ENCODE measurements around the gene LAMA2. TPM values are rescaled to one million over a fixed set of nuclear protein-coding genes. Genes with fewer than 3 reads are reported as not detected.

Gene LAMA2
- total and polyA plus RNA-seq, 2 of the 8 experiments (the other 6 are each of a cell fraction or from before 2014, with no cell fraction given), result 1.3 to 3.8 TPM

- WGBS, 2 experiments (ENCODE audit: extremely low coverage in 1 of 2, insufficient coverage in 1 of 2, insufficient read length in 1 of 2, insufficient replicate concordance in 2 of 2, low coverage in 1 of 2, low lambda C conversion rate in 2 of 2, missing lambda C conversion rate in 1 of 2), result 92% methylated on average over 1 of the region's 1 CpG; no CpG with 5 or more reads in 1 of the 2 experiments
- Histone ChIP-seq H3K23ac (ENCODE audit: insufficient read length) (no peak overlapping the region), H2AFZ (ENCODE audit: low read length) (no peak overlapping the region), H3K9me3 (ENCODE audit: insufficient read depth in 2 of 2, low read depth in 1 of 2, low read length in 1 of 2) (no peaks in the 10 kb centered on the region), H2BK20ac (ENCODE audit: low read length) (no peak overlapping the region), H3K4me2 (ENCODE audit: insufficient read depth in 1 of 2, low read depth in 2 of 2, low read length in 2 of 2) (no peak overlapping the region), H3K79me1 (ENCODE audit: low read depth, low read length) (no peaks in the 10 kb centered on the region), H2BK120ac (replicated peaks; ENCODE audit: low read depth, low read length) (no peak overlapping the region), H3K4me3 (ENCODE audit: extremely low read depth in 1 of 4, insufficient read depth in 2 of 4, low read depth in 3 of 4, low read length in 4 of 4) (no peak overlapping the region), H4K5ac (ENCODE audit: insufficient read length, low read depth, low read length) (no peak overlapping the region), H3K36me3 (ENCODE audit: control insufficient read depth in 2 of 4, insufficient read depth in 4 of 4, low read length in 3 of 4) (no peaks in the 10 kb centered on the region), H2BK12ac (ENCODE audit: low read depth, low read length) (no peak overlapping the region), H3K9ac (replicated peaks in 1 of 4; ENCODE audit: extremely low read depth in 1 of 4, low read depth in 3 of 4, low read length in 3 of 4) (no peak overlapping the region), H3K56ac (replicated peaks; ENCODE audit: insufficient read length, low read depth, low read length) (no peak overlapping the region), H2BK5ac (ENCODE audit: low read depth, low read length) (no peak overlapping the region), H4K8ac (ENCODE audit: extremely low read depth, insufficient read depth, low read length) (no peak overlapping the region), H3K18ac (ENCODE audit: extremely low read depth, low read length) (no peak overlapping the region), H3K4ac (replicated peaks; ENCODE audit: insufficient read length, low read depth, low read length) (no peak overlapping the region), H3K14ac (ENCODE audit: insufficient read length) (no peak overlapping the region), H3K23me2 (ENCODE audit: low read depth, low read length) (no peaks in the 10 kb centered on the region), H3K79me2 (ENCODE audit: control insufficient read depth in 1 of 2, insufficient read depth in 2 of 2, low read length in 2 of 2) (no peaks in the 10 kb centered on the region), H3K27me3 (replicated peaks in 1 of 4; ENCODE audit: control insufficient read depth in 3 of 4, extremely low read depth in 1 of 4, insufficient read depth in 3 of 4, low read length in 3 of 4) (peaks cover 0 to 4% (median 2%) of the 10 kb centered on the region in 4 experiments; a peak in 3 of 7 replicates), H4K91ac (replicated peaks; ENCODE audit: insufficient read length, low read length) (no peak overlapping the region), H2AK5ac (ENCODE audit: low read depth, low read length) (no peak overlapping the region), H3K27ac (ENCODE audit: low read depth, low read length) (no peak overlapping the region), H4K20me1 (replicated peaks in 1 of 2; ENCODE audit: control insufficient read depth in 1 of 2, insufficient read depth in 2 of 2, low read length in 2 of 2) (no peaks in the 10 kb centered on the region), H3K4me1 (replicated peaks in 1 of 4; ENCODE audit: control insufficient read depth in 3 of 4, insufficient read depth in 4 of 4, low read length in 3 of 4) (no peaks in the 10 kb centered on the region; a peak in 1 of 7 replicates), H2BK15ac (ENCODE audit: low read length) (no peak overlapping the region)
- no peak for DNase-seq (ENCODE audit: low read depth in 1 of 2, low spot score in 2 of 2)
- POLR2A ChIA-PET (ENCODE audit: partially characterized antibody), result no interaction called here
- FAIRE-seq, result no peak
- CTCF ChIA-PET (ENCODE audit: partially characterized antibody), result no interaction called here
- no peak for TF ChIP-seq ATF2 (IDR thresholded peaks at IDR 0.05; ENCODE audit: low read length)
- no peak for TF ChIP-seq CTCF (IDR thresholded peaks at IDR 0.05; ENCODE audit: control extremely low read depth in 1 of 3, insufficient read depth in 1 of 3, low read depth in 1 of 3, low read length in 3 of 3)
- no peak for TF ChIP-seq TCF12 (IDR thresholded peaks at IDR 0.05; ENCODE audit: low read depth, low read length)
- TF ChIP-seq ZNF274 (IDR thresholded peaks at IDR 0.05; ENCODE audit: borderline replicate concordance, extremely low read depth, low read length), result no peak
- TF ChIP-seq HDAC2 (IDR thresholded peaks at IDR 0.05; ENCODE audit: borderline replicate concordance in 1 of 2, low read depth in 2 of 2, low read length in 2 of 2), result no peak
- TF ChIP-seq PHF8 (conservative IDR thresholded peaks at IDR 0.05; ENCODE audit: low read depth, low read length), result no peak
- no peak for TF ChIP-seq CBX5 (IDR thresholded peaks at IDR 0.05; ENCODE audit: low read depth, low read length)
- no peak for TF ChIP-seq RFX5 (IDR thresholded peaks at IDR 0.05; ENCODE audit: borderline replicate concordance, low read depth, low read length)
- no peak for TF ChIP-seq SP4 (IDR thresholded peaks at IDR 0.05; ENCODE audit: low read length)
Measured at GRCh38 chr6:129030215-129030614, 147.3 kb downstream of the LAMA2 start.
